ACC112 (cell line): ENCODE data around the gene ZSWIM7.

Experiments
- H2AFZ ChIP-seq: fragments of 200-600 bp; sonication (generic); one replicate; pipeline ENCODE4 v1.6.0; 2017; ENCODE audit warnings: antibody characterized with exemption, low read length; ENCODE audit not compliant: unreplicated experiment
- H3K27ac ChIP-seq: fragments of 200-600 bp; sonication (generic); 2 replicates; pipeline ENCODE4 v1.5.1; 2014; ENCODE audit warnings: low read depth, mild to moderate bottlenecking, antibody characterized with exemption, low read length, moderate library complexity
- H3K27me3 ChIP-seq: fragments of 200-600 bp; sonication (generic); 2 replicates; pipeline ENCODE4 v1.6.1; 2014; ENCODE audit warnings: mild to moderate bottlenecking, antibody characterized with exemption, low read length, moderate library complexity, mixed read lengths; ENCODE audit not compliant: insufficient read depth
- H3K36me3 ChIP-seq: fragments of 200-600 bp; sonication (generic); 2 replicates; pipeline ENCODE4 v1.6.1; 2016; ENCODE audit warnings: mild to moderate bottlenecking, antibody characterized with exemption, low read length, moderate library complexity, mixed read lengths; ENCODE audit not compliant: insufficient read depth
- H3K4me1 ChIP-seq: fragments of 200-600 bp; sonication (generic); one replicate; pipeline ENCODE4 v1.6.1; 2016; ENCODE audit warnings: low read length, mixed read lengths; ENCODE audit not compliant: insufficient read depth, unreplicated experiment, control insufficient read depth
- H3K4me3 ChIP-seq: fragments of 200-600 bp; sonication (generic); 2 replicates; pipeline ENCODE4 v1.5.1; 2014; ENCODE audit warnings: mild to moderate bottlenecking, low read depth, low read length
- H3K79me2 ChIP-seq: fragments of 200-600 bp; sonication (generic); one replicate; pipeline ENCODE4 v1.6.0; 2016; ENCODE audit warnings: low read length; ENCODE audit not compliant: control insufficient read depth, unreplicated experiment, insufficient read depth

Gene ZSWIM7

DNA sequence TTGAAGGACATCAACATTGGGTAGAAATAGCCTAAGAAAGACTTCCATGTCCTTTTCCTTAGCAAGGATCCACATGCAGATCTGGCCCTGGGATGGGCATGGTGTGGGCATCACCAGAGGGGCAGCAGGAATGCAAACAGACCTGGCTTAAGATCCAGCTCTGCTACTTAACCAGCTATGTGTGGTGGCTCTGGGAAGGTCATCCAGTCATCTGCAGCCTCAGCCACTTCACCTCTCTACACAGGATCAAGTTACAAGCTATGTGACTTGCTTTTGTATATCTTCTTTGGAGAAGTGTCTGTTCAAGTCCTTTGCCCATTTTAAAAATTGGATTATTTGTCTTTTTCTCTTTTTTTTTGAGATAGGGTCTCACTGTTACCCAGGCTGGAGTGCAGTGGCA, 68.1 kb downstream of the ZSWIM7 start:
- no peak overlapping the region for H3K27ac ChIP-seq
- H3K27me3 ChIP-seq: peaks cover 17% of the 10 kb centered on the region; the same call in 1 of the 2 replicates
- no peaks in the 10 kb centered on the region for H3K4me1 ChIP-seq
- H3K4me3 ChIP-seq: no peak overlapping the region
- no peaks in the 10 kb centered on the region for H3K79me2 ChIP-seq
- H2AFZ ChIP-seq: no peak overlapping the region
- no peaks in the 10 kb centered on the region for H3K36me3 ChIP-seq

DNA sequence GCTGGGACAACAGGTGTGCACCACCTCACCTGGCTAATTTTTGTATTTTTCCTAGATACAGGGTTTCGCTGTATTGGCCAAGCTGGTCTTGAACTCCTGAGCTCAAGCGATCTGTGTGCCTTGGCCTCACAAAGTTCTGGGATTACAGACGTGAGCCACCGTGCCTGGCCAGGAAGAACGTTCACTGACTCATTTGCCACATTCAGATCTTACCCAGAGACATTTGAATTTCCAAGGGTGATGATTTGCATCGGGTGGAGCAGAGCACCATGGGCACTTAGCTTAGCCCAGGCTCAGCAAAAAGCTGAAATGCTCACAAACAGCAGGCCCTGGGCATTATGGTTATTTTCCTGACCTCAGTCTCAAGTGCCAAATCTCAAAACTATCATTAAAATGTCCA, 69.1 kb downstream of the ZSWIM7 start:
- no peaks in the 10 kb centered on the region for H3K4me1 ChIP-seq
- no peak overlapping the region for H2AFZ ChIP-seq
- no peaks in the 10 kb centered on the region for H3K79me2 ChIP-seq
- peaks cover 17% of the 10 kb centered on the region; the same call in 1 of the 2 replicates for H3K27me3 ChIP-seq
- no peak overlapping the region for H3K4me3 ChIP-seq
- H3K36me3 ChIP-seq: no peaks in the 10 kb centered on the region
- no peak overlapping the region for H3K27ac ChIP-seq

DNA sequence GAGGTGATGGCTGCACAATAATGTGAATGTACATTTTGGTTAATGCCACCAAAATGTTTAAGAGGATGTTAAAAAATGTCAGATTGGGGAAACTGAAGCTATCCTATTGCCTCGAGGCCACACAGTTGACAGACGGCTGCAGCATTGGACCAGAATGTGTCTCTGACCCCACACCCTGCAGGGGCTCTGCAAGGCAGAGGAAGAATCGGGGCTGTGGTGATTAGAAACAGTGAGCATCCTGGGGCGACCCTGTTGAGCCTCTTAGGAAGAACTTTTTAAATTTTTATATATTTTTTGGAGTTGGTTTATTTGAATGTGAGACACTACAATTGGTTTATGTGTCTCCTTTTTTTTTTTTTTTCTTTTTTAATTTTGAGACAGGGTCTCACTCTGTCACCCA, 69.6 kb downstream of the ZSWIM7 start:
- no peak overlapping the region for H3K27ac ChIP-seq
- H3K4me3 ChIP-seq: no peak overlapping the region
- no peak overlapping the region for H2AFZ ChIP-seq
- no peaks in the 10 kb centered on the region for H3K79me2 ChIP-seq
- H3K4me1 ChIP-seq: no peaks in the 10 kb centered on the region
- no peaks in the 10 kb centered on the region for H3K36me3 ChIP-seq
- H3K27me3 ChIP-seq: peaks cover 17% of the 10 kb centered on the region; the same call in 1 of the 2 replicates

DNA sequence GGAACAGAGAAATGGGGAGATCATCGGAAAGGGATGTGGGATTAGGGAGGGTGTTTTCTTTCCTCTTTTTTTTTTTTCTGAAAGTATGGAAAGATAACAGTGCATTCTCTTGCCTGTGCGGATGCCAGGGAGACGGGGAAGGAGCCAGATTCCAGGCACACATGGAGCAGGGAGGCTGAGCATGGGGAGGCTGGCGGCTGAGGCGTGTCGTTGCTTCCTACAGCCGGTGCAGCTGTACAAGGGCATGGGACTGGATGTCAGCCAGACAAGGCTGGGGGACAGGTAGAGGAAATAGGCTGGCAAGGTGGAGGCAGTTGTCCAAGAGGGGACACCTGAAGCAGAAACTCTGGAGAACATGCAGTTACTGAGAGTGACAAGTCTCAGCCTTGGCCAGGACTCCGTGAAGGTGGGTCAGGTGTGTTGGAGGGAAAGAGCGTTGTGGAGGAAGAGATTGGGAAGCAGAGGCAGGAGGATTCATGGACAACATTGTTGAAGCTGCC, 71.2 kb downstream of the ZSWIM7 start:
- no peaks in the 10 kb centered on the region for H3K36me3 ChIP-seq

More for the DNA sequence above, 71.2 kb downstream of the ZSWIM7 start:
- Histone ChIP-seq H2AFZ (no peak overlapping the region), H3K4me1 (no peaks in the 10 kb centered on the region), H3K27me3 (peaks cover 17% of the 10 kb centered on the region; the same call in 1 of the 2 replicates), H3K79me2 (no peaks in the 10 kb centered on the region), H3K27ac (no peak overlapping the region), H3K4me3 (no peak overlapping the region)
